Esophagus mucosa (tissue), 1 donor: ENCODE measurements around the gene KCNK10. TPM values are rescaled to one million over a fixed set of nuclear protein-coding genes. Genes with fewer than 3 reads are reported as not detected.

Experiments
- ATAC-seq: fragments of 200-7000 bp; cut with Tn5 transposase; one replicate; pipeline ENCODE4 v1.9.1; 2020
- total RNA-seq: library from RNA; stranded (reverse); gene quantifications from one replicate; pipeline ENCODE4 v1.2.4, GENCODE V29; 2023
- donor health status: DM: yes; HTN: yes; CAD: no.

The KCNK10 gene
- total RNA-seq, 1 donor from 2014 or later, result 3.9 TPM

DNA sequence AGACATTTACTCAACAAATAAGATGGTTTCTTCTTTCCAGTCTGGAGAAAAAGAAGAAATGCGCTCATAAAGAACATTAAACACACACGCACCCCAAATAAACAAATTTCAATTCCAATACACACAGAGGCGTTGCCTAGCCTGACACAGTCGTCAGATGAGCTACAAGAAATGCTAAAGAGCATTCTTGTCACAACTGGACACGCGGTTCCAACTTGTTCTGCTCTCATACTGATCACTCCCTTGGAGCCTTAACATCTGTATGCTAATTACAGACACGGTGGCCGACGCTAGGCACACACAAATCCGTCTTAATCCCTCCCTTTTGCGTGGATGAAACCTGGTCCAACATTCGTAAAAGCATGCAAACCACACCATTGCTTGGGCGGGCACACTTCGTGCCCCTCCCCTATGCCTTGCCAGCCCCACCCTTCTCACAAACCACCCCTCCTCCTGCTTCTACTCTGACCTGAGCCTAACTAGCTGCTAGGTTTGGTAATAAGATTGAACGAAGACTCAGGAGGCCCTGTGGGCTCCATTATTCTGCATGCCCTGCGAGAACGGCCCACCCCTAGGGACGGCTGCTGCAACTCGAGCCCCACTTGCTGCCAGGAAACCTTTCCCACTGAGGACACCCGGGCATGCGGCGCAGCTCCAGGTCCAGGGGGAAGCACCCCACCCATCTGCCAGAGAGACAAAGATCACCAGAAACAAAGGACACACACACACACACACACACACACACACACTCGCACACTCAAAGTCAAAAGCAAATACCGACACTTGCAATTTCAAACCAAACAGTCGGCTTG lies 1.2 kb downstream of the KCNK10 start:
- peak; percentile 61 for ATAC-seq

DNA sequence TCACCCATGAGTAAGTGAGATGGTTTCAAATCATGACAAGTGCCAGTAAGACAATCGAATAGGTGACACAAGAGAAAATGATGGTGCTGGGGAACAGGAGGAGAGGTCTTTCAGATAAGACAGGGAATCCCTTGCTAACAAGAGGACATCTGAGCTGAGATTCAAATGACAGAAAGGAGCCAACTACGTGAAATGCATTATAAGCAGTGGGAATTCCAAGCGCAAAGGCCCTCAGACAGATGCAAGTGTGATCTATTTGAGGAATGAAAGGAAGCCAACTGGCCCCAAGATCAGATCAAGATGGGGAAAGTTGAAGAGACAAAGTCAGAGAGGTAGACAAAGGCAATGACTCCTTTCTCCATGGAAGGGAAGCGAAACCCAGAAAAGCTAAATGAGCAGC lies 4.7 kb downstream of the KCNK10 start:
- no peak for ATAC-seq

GRCh38 chr14:88316521-88316920 lies 6.5 kb downstream of the KCNK10 start:
- no peak for ATAC-seq

DNA sequence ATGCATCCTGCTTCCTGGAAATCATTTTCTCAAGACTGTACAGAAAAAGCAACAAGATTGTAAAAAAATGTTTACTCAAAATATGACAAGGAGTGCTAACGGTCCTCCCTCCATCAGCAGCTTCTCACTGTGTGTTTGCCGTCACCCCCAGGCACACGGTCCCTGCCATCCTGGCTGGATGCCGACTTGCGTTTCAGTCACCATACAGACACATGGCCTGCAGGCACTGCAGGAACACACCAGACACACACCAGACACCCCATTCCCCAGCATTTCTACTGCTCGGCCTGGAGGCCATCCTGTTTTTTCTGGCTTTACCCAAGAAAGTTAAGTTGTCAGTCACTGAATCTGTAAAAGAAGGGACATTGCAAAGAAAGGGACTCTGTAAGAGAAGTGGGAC lies 10.8 kb downstream of the KCNK10 start:
- ATAC-seq, result no peak

- no peak for ATAC-seq
These were observed 11.3 kb downstream of the KCNK10 start for GRCh38 chr14:88311780-88312179.

DNA sequence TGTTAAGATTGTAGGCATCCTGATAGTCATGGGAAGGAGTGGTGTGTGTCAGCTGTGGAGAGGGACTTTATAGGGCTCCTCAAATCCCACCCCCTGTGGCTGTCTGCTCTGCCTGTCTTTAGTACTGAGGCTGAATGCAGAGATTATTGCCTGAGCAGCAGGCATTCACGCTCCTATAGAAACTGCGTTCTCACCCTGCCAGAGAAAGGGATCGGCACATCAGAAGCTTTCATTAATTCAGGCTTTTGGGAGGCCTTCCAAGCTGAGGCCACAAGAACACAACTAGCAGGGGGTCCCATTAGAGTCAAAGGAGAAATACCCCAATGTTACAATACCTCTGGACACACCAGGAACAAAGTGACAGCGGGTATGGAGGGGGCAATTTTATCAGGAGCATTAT lies 12.6 kb downstream of the KCNK10 start:
- ATAC-seq, result no peak

DNA sequence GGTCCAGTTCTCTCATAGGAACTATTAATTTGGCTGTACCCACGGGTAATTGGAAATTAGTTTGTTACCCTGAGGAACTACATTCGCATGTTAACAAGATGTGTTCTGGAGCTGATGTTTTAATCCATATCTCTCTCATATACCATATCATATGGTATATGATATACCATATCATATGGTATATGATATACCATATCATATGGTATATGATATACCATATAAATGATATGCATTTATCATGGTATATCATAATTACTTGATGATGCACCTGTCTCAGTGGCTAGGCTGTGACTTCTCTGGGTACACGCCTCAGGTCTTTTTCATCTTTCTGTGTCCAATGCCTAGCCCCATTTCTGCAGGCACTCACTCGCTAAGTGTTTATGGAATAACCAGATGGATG lies 13.0 kb downstream of the KCNK10 start:
- no peak for ATAC-seq

DNA sequence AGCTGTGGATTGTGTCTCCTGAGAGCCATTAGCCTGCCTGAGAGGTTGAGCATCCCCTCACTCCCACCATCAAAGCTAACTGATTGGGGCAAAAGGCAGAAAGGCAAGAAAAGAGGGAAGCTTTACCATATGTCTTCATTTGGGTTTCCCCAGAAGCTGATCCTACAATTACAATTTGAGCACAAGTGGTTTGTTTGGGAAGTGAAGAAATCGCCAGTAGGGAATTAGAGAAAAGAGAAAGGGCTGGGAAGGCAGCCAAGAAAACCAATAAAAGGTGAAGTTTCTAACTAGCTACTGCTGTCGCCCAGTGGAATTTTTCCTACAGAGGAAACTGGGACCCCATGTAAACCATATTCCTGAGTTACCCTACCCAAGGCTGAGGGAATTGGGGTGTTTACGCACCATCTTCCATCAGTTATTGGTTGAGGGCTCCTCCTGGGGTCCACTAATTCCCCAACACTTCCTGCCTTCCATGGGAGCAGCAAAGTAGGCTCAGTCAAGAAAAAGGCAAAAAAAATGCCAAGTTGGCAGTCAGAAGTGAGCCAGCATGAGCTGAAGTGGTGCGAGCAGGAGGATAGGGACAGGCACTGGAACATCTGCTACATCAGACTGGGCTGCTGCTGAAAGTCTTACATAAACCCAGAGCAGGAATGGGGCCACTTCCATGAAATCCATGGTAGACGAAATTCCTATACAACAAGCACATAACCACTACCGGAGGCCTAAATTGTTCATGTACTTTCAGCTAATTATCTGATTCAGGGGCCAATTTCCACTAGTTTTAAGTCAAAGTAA lies 17.3 kb downstream of the KCNK10 start:
- ATAC-seq, result no peak

DNA sequence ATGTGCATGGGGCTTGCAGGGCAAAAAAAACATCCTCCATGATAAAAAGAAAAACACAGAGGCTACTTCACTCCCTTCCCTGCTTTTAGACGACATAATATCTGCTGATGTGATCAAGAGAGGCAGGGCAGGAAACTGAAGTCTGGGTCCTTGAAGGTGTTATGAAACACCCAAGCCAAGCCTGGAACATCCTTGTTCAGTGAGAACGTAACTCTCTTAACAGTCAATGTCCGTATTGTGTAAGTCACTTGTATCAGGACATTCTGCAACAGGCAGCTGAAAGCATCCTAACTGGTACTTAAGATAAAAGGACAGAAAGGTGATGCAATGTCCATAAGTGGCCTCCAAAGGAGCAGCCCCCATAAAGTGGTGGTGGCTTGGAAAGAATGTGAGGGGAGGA lies 20.0 kb downstream of the KCNK10 start:
- no peak for ATAC-seq

DNA sequence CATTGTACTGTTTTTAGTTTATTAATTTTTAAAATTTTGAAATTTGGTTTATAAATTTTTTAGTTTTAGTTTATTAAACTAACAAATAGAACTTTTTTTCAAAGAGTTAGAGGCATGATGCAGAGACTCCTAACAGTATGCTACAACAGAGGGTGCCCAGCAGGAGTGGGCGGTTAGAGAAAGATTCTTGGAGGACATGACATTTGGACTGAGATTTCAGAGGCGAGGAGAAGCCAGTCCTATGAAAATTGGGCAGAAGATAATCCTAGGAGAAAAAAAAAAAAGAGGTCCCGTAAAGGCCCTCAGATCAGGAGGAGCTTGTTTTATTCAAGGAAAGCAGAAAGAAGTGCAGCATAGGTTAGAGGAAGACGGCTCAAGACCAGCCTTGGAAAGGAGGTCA lies 21.7 kb downstream of the KCNK10 start:
- ATAC-seq, result no peak

GRCh38 chr14:88300817-88301216 lies 22.3 kb downstream of the KCNK10 start:
- ATAC-seq, result no peak

DNA sequence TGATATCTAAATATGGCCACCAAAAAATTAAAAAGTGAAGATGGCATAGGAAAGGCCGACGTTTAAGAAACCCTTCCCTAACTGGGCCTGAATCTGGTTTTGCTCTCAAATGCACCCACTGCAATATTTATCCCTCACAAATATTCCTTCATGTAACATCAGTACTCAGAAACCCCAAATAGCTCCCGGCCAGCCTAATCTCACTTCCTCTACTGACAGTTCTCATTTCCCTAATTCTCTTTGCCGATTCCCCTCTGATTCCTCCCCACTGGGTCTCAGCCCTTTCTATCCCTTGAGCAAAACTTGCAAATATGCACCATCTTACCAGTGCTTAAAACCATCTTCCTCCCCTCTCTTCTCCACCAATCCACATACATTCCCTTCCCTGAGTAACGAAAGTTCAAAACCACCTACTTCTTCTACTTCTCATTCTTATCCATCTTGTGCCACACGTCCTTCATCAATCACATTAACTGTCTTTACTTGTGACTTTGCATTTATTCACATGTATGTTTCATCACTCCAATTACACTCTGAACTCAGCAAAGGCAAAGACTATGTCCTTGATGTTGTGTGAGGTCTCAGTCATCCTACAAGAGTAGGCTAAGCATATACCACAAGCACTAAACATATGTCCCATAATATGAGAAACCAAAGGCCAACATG lies 23.1 kb downstream of the KCNK10 start:
- ATAC-seq, result no peak

DNA sequence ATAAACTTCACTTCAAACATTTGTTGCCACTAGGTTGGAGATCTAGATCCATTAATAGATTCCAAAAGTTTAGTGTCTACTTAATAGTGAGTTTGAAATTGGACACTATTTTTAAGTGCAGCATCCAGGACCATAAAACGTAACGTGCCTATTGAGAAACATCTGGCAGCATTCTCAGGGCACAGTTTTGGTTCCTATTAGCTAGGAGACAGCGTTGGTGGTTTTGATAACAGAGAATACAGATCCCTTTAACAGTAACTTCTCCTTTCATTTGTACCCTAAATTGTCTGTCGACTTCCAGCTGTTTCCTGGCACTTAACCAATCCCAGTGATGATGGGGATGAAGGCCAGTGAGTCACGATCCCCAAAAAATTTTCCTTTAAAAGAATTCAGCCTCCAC lies 25.8 kb downstream of the KCNK10 start:
- no peak for ATAC-seq

DNA sequence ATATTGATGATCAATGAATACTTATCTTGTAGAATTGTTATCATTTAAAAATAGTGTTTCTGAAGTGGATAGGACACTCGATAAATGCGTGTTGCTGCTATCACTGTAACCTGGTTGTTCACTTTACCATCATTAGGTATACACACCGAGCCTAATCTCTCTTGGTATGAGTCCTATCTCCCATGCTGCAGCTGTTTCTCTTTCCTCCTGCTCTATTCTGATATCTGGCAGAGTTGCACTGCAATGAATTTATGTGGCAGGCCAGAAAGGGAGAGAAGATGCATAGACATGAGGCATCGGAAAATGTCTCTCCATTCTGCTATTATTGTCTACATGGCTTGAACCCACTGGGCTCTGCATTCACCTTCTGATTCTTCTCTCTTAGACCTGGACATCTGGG lies 26.7 kb downstream of the KCNK10 start:
- ATAC-seq, result no peak

DNA sequence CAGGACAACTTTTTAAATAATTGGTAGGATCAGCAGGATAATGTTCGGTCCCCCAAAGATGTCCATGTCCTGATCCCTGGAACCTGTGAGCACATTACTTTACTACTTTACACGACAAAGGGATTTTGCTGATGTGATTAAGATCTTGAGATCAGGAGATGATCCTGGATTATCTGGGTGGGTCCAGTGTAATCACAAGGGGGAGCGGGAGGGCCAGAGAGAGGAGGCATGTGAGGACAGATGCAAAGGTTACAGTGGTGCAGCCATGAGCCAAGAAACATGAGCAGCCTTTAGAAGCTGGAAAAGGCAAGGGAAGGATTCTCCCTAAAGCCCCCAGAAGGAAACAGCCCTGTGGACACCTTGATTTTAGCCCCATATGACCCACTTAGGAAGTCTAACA lies 33.1 kb downstream of the KCNK10 start:
- ATAC-seq, result no peak

DNA sequence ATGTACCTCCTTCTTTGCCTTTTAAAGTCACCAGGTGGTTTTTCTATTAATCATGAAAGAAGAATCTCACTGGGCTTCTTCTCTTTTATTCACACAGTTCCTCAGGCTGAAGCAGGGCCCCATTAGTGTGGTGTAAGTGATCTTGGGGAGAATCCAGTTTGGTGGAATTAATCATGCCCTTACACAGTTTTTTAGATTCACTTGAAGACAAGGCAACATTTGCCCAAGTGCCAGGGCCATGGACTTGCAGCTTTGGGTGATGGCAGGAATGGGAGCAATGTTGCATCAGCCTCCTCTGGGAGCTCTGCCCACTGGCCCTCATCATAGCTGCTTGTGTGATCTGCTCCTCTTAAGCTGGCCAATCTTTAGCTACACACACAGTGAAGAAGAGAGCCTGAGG lies 33.8 kb downstream of the KCNK10 start:
- peak; percentile 94 for ATAC-seq

- ATAC-seq, result peak; percentile 53
These were observed 36.8 kb downstream of the KCNK10 start for GRCh38 chr14:88286309-88286708.

DNA sequence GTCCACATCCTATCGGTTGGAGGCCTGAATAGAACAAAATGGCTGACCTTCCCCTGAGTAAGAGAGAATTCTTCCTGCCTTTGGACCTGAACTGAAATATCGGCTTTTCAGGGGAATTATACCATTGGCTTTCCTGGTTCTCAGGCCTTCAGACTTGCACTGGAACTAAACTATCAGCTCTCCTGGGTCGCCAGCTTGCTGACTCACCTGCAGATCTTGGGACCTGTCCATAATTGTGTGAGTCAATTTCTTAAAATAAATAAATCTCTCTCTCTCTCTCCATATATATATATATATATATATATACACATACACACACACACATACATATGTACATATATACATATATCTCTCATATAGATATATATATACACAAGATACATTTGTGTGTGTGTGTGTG lies 41.6 kb downstream of the KCNK10 start:
- peak; percentile 79 for ATAC-seq

- ATAC-seq, result no peak
These were observed 46.0 kb downstream of the KCNK10 start for GRCh38 chr14:88276923-88277596.

GRCh38 chr14:88272390-88273269 lies 50.4 kb downstream of the KCNK10 start:
- peak; percentile 63 for ATAC-seq

DNA sequence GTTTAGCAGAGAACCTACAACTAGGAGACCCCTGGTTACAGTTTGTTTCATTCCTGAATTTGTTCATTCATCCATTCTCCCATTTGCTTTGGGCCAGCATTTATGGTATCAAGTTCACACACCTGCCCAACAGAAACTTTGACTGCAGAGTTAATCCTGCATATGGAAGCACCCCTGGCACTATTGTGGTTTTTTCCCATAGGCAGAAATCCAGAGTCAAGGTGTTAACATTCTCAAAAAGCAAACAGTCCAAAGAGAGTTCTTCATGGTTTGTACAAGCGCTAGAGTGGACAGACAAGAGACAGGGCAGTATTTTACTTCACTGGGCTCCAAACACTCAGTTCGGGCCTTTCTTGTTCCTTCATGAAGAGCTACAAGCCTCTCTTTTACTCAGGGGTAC lies 51.9 kb downstream of the KCNK10 start:
- ATAC-seq, result no peak

DNA sequence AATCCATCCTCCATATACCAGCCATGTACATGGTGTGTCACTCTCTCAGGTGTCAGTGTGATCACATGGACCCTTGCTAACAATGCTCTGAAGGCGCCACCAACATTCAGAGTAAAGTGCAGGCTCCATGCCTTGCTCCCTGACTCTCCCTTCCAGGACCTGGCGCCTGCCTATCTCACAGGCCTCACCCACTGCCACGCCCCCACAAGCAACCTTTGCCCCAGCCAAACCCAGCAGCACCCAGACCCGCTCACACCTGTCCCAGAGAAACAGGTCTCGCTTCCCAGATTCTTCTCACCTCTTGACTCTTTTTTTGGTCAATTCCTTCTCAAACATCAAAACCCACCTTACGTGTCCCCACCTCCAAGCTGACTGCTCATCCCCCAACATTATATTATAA lies 52.3 kb downstream of the KCNK10 start:
- ATAC-seq, result peak; percentile 86
